MG63 (cell line): ENCODE data around the gene MAPT. TPM values are rescaled to one million over a fixed set of nuclear protein-coding genes. Genes with fewer than 3 reads are reported as not detected.

ENCODE experiments used
- DNase-seq: peaks from one replicate; pipeline ENCODE4 v3.0.0-alpha.2; 2020
- H3K27me3 ChIP-seq: fragments of 250-450 bp; sonication (Bioruptor Pico); 2 replicates; pipeline ENCODE4 v1.5.1; 2020; ENCODE audit warnings: mild to moderate bottlenecking, moderate library complexity
- H3K36me3 ChIP-seq: fragments of 250-450 bp; sonication (Bioruptor Pico); 2 replicates; pipeline ENCODE4 v1.5.1; 2020; ENCODE audit warnings: mild to moderate bottlenecking, moderate library complexity
- H3K4me3 ChIP-seq: fragments of 250-450 bp; sonication (Bioruptor Pico); 2 replicates; pipeline ENCODE4 v1.5.1; 2020; ENCODE audit warnings: mild to moderate bottlenecking, moderate library complexity
- H3K9me3 ChIP-seq: fragments of 250-450 bp; sonication (Bioruptor Pico); 2 replicates; pipeline ENCODE4 v1.5.1; 2020; ENCODE audit warnings: mild to moderate bottlenecking, moderate library complexity
- total RNA-seq: library from RNA; depleted of rRNA; stranded (reverse); fragments of >200 nt; shearing (Covaris generic); gene quantifications from 2 replicates; pipeline ENCODE4 v1.2.3, GENCODE V29; 2014; ENCODE audit warnings: low replicate concordance; rRNA removed

MAPT gene
- total RNA-seq, result 0.43 TPM in 1 of 2 replicates, not detected in the other

- no peaks in the 10 kb centered on the region for H3K9me3 ChIP-seq
- peak within 1 kb of the TSS; percentile 58 for H3K4me3 ChIP-seq
- DNase-seq, result peak; percentile 94
- H3K36me3 ChIP-seq, result no peaks in the 10 kb centered on the region
- peaks cover 50% of the 10 kb centered on the region for H3K27me3 ChIP-seq
Measured at GRCh38 chr17:45894022-45894784, at the start of gene MAPT. Gene MAPT (plus strand): TSS chr17:45894554. CDS start chr17:45962338, 67,784 bp downstream.

GRCh38 chr17:45844695-45845375 is 49.5 kb upstream of the MAPT start, which contains the start of gene SPPL2C:
Gene SPPL2C (plus strand): TSS chr17:45844881. CDS start chr17:45844907, 26 bp downstream.
- no peak for DNase-seq
- H3K36me3 ChIP-seq, result no peaks in the 10 kb centered on the region
- no peak within 1 kb of the TSS for H3K4me3 ChIP-seq
- H3K9me3 ChIP-seq, result no peaks in the 10 kb centered on the region
- H3K27me3 ChIP-seq, result no peaks in the 10 kb centered on the region

GRCh38 chr17:45845376-45846185 is 48.8 kb upstream of the MAPT start:
- Histone ChIP-seq H3K27me3 (no peaks in the 10 kb centered on the region), H3K4me3 (no peak overlapping the region), H3K9me3 (no peaks in the 10 kb centered on the region), H3K36me3 (no peaks in the 10 kb centered on the region)
- no peak for DNase-seq

DNA sequence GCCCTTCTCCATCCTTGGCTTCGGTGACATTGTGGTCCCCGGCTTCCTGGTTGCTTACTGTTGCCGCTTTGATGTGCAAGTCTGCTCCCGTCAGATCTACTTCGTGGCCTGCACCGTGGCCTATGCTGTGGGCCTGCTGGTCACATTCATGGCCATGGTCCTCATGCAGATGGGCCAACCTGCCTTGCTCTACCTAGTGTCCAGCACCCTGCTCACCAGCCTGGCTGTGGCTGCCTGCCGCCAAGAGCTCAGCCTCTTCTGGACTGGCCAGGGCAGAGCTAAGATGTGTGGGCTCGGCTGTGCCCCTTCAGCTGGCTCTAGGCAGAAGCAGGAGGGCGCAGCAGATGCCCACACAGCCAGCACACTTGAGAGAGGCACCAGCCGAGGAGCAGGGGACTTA is 48.1 kb upstream of the MAPT start:
- Histone ChIP-seq H3K4me3 (no peak overlapping the region), H3K27me3 (no peaks in the 10 kb centered on the region), H3K9me3 (no peaks in the 10 kb centered on the region), H3K36me3 (no peaks in the 10 kb centered on the region)
- DNase-seq, result no peak

- H3K4me3 ChIP-seq, result no peak overlapping the region
- H3K27me3 ChIP-seq, result no peaks in the 10 kb centered on the region; the same call in 1 of the 2 replicates
Measured at GRCh38 chr17:45846646-45847045, 47.7 kb upstream of the MAPT start.

DNA sequence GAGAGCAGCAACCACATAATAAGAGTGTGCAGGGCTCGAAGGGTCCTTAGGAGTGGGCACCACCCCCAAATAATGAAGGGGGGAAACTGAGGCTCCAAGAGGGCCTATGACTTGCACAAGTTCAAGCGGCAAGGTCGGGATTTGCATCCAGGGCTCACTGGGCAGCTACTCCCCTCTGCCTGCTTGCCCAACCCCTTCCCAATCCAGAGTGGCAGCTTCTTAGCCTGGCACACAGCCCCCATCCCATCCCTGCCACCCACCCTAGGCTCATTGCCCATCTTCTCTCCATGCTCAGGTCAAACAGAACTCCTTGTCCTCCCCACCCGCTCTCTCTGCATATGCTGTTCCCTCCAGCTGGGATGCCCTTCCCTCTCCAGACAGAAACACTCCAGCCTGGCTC is 47.3 kb upstream of the MAPT start:
- no peak for DNase-seq
- H3K9me3 ChIP-seq, result no peaks in the 10 kb centered on the region
- H3K36me3 ChIP-seq, result no peaks in the 10 kb centered on the region
- H3K4me3 ChIP-seq, result no peak overlapping the region
- no peaks in the 10 kb centered on the region; the same call in 1 of the 2 replicates for H3K27me3 ChIP-seq

More at GRCh38 chr17:45846646-45847045, 47.7 kb upstream of the MAPT start:
- H3K36me3 ChIP-seq, result no peaks in the 10 kb centered on the region
- no peaks in the 10 kb centered on the region for H3K9me3 ChIP-seq
- DNase-seq, result no peak

DNA sequence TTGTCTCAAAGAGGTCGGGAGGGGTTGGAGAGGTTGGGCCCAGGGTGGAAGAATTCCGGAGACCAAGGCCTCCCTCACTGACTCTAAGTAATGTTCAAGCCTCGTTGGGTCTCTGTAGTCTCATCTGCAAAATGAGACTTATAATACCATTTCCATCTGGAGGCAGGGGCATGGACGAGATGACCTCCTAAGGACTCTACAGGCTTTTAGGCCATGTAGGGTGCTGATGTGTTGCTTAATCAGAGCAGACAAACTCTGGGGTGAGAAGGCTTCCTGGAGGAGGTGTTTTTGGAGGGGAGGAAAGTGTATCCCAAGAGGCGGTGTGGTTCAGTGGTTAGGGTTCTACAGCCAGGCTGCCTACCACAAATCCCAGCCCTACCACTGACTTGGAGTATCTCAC is 46.6 kb upstream of the MAPT start:
- DNase-seq, result no peak
- H3K4me3 ChIP-seq, result no peak overlapping the region
- H3K27me3 ChIP-seq, result peaks cover 4% of the 10 kb centered on the region
- no peaks in the 10 kb centered on the region for H3K36me3 ChIP-seq
- H3K9me3 ChIP-seq, result no peaks in the 10 kb centered on the region

DNA sequence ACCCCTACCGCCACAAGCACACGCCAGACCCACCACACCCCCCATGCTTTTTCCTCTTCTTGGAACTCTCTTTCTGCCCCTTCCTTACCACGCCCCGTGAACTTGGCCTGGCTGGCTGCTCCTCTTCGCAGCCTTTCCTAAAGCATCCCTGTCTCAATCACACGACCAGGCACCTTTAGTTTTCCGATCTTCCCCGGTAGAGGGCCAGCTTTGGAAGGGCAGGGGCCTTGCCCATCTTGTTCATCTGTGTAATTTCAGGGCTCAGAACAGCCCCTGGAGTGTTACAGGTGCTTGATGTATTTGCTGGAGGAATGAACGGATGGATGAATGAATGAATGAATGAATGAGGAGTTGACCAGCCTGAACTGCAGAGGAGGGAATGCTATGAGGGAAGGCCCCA is 45.9 kb upstream of the MAPT start:
- Histone ChIP-seq H3K4me3 (no peak overlapping the region), H3K36me3 (no peaks in the 10 kb centered on the region), H3K27me3 (peaks cover 4% of the 10 kb centered on the region), H3K9me3 (no peaks in the 10 kb centered on the region)
- no peak for DNase-seq

GRCh38 chr17:45848868-45849535 is 45.4 kb upstream of the MAPT start:
- Histone ChIP-seq H3K9me3 (no peaks in the 10 kb centered on the region), H3K4me3 (no peak overlapping the region), H3K36me3 (no peaks in the 10 kb centered on the region), H3K27me3 (peaks cover 4% of the 10 kb centered on the region)
- DNase-seq, result peak; percentile 21

GRCh38 chr17:45849536-45849990 is 44.8 kb upstream of the MAPT start:
- DNase-seq, result no peak
- H3K4me3 ChIP-seq, result no peak overlapping the region
- H3K9me3 ChIP-seq, result no peaks in the 10 kb centered on the region
- no peaks in the 10 kb centered on the region for H3K36me3 ChIP-seq
- H3K27me3 ChIP-seq, result peaks cover 4% of the 10 kb centered on the region

- no peak for DNase-seq
- H3K9me3 ChIP-seq, result no peaks in the 10 kb centered on the region
- H3K27me3 ChIP-seq, result peaks cover 4% of the 10 kb centered on the region
- H3K4me3 ChIP-seq, result no peak overlapping the region
- H3K36me3 ChIP-seq, result no peaks in the 10 kb centered on the region
Measured at GRCh38 chr17:45850011-45850410, 44.3 kb upstream of the MAPT start.

DNA sequence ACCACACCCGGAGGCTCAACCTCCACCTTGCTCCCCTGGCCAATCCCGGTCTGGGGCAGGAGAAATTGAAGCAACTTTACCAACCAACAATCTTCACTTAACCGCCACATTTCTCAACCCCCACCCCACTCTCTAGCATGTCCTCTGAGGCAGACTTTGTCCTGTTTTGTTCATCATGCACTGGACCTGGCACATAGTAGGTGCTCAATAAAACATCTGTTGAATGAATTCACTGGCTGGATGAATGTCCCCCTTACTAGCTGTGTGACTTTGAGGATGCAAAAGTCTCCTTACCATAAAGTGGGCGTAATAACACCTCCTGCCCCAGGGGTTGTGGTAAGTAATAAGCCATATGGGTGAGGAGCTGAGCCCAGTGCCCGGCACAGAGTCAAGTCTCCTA is 43.9 kb upstream of the MAPT start:
- no peak for DNase-seq
- H3K9me3 ChIP-seq, result no peaks in the 10 kb centered on the region

GRCh38 chr17:45851022-45851421 is 43.3 kb upstream of the MAPT start:
- H3K27me3 ChIP-seq, result peaks cover 4% of the 10 kb centered on the region
- no peak for DNase-seq
- no peaks in the 10 kb centered on the region for H3K36me3 ChIP-seq
- H3K9me3 ChIP-seq, result no peaks in the 10 kb centered on the region
- no peak overlapping the region for H3K4me3 ChIP-seq

More for the DNA sequence above, 43.9 kb upstream of the MAPT start:
- Histone ChIP-seq H3K4me3 (no peak overlapping the region), H3K36me3 (no peaks in the 10 kb centered on the region), H3K27me3 (peaks cover 4% of the 10 kb centered on the region)

DNA sequence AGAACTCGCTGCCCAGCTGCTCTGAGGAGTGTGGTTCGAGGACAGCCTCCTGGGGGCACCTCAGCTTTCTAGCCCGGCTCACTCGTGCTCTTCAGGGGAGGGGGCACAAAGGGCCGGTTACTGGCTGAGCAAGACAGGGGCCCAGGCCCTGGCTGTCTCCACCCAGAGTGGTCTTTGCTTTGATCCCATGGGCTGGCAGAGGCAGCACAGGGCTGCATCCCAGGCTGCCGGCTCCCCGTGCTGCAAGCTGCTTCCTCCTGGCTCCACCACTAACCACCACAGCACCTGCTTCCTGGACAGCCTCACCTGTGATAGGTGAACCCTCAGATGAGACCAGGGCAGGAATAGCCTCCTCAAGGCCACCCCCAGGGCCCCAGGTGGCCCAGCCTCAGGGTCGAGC is 42.9 kb upstream of the MAPT start:
- H3K36me3 ChIP-seq, result no peaks in the 10 kb centered on the region
- no peak overlapping the region for H3K4me3 ChIP-seq
- peaks cover 4% of the 10 kb centered on the region for H3K27me3 ChIP-seq
- DNase-seq, result no peak
- H3K9me3 ChIP-seq, result no peaks in the 10 kb centered on the region

GRCh38 chr17:45851873-45852272 is 42.5 kb upstream of the MAPT start:
- DNase-seq, result no peak
- peaks cover 4% of the 10 kb centered on the region for H3K27me3 ChIP-seq

DNA sequence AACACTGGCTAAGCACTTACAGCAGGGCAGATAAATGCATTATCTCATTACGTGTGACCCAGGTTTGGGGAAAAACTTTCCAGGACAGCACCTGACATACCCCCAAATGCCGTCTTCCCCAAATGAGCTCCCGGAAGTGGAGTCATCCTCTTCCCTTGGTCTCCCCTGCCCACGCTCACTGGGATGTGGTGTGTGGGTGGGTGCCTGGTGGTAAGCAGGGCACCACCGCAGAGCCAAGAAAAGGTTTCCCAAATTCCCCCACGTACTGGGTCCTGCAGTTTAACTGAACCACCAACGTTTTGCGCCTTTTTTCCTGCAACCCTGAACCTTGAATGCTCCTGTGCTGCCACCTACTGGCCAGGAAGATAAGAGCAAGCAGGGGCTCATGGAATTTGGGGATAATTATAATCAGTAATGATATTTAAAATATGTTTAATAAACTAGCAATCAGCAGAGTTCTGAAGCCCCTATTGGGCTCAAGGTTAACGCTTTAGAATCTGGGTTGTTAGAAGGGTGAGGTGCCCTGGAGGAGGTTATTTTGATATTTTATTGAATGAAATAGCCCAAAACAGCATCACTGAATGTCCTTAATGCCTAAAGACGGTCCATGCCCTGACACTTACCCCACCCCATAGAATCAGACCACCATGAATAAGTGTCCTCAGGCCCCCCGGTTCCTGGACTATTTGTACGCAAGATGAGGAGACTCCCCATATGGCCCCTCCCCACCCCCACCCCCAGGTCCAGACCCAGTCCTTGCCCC is 41.6 kb upstream of the MAPT start:
- Histone ChIP-seq H3K4me3 (no peak overlapping the region), H3K36me3 (no peaks in the 10 kb centered on the region), H3K9me3 (no peaks in the 10 kb centered on the region), H3K27me3 (peaks cover 7% of the 10 kb centered on the region)
- peak; percentile 39 for DNase-seq

More at GRCh38 chr17:45851873-45852272, 42.5 kb upstream of the MAPT start:
- Histone ChIP-seq H3K36me3 (no peaks in the 10 kb centered on the region), H3K9me3 (no peaks in the 10 kb centered on the region), H3K4me3 (no peak overlapping the region)
